CD4-positive, alpha-beta T cell treated with Interleukin-6 at 100 ng/mL for 8 hours (primary cell): ENCODE measurements around the gene HBQ1.
"Not testable (repeated sequence)": the region's sequence is repeated elsewhere in the genome, so short reads cannot be mapped to it uniquely, and the experiment has no call there.

Experiments
- DNase-seq: peaks from one replicate; pipeline ENCODE4 v3.0.0-alpha.2; 2020; ENCODE audit warnings: mixed read lengths, low spot score

Gene HBQ1

GRCh38 chr16:176006-176405 is 4.3 kb upstream of the HBQ1 start:
- not testable (repeated sequence) for DNase-seq

DNA sequence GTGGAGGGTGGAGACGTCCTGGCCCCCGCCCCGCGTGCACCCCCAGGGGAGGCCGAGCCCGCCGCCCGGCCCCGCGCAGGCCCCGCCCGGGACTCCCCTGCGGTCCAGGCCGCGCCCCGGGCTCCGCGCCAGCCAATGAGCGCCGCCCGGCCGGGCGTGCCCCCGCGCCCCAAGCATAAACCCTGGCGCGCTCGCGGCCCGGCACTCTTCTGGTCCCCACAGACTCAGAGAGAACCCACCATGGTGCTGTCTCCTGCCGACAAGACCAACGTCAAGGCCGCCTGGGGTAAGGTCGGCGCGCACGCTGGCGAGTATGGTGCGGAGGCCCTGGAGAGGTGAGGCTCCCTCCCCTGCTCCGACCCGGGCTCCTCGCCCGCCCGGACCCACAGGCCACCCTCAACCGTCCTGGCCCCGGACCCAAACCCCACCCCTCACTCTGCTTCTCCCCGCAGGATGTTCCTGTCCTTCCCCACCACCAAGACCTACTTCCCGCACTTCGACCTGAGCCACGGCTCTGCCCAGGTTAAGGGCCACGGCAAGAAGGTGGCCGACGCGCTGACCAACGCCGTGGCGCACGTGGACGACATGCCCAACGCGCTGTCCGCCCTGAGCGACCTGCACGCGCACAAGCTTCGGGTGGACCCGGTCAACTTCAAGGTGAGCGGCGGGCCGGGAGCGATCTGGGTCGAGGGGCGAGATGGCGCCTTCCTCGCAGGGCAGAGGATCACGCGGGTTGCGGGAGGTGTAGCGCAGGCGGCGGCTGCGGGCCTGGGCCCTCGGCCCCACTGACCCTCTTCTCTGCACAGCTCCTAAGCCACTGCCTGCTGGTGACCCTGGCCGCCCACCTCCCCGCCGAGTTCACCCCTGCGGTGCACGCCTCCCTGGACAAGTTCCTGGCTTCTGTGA is 3.5 kb upstream of the HBQ1 start, which contains the start of gene HBA1:
Gene HBA1 (plus strand): TSS at position 204 of the 906 bp plus-strand sequence. CDS start 37 bp downstream, at position 241.
- not testable (repeated sequence) for DNase-seq

DNA sequence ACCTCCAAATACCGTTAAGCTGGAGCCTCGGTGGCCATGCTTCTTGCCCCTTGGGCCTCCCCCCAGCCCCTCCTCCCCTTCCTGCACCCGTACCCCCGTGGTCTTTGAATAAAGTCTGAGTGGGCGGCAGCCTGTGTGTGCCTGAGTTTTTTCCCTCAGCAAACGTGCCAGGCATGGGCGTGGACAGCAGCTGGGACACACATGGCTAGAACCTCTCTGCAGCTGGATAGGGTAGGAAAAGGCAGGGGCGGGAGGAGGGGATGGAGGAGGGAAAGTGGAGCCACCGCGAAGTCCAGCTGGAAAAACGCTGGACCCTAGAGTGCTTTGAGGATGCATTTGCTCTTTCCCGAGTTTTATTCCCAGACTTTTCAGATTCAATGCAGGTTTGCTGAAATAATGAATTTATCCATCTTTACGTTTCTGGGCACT is 2.9 kb upstream of the HBQ1 start:
- DNase-seq, result no peak

GRCh38 chr16:177981-178667 is 2.1 kb upstream of the HBQ1 start:
- no peak for DNase-seq

- DNase-seq, result no peak
Measured at GRCh38 chr16:178668-179015, 1.6 kb upstream of the HBQ1 start.

DNA sequence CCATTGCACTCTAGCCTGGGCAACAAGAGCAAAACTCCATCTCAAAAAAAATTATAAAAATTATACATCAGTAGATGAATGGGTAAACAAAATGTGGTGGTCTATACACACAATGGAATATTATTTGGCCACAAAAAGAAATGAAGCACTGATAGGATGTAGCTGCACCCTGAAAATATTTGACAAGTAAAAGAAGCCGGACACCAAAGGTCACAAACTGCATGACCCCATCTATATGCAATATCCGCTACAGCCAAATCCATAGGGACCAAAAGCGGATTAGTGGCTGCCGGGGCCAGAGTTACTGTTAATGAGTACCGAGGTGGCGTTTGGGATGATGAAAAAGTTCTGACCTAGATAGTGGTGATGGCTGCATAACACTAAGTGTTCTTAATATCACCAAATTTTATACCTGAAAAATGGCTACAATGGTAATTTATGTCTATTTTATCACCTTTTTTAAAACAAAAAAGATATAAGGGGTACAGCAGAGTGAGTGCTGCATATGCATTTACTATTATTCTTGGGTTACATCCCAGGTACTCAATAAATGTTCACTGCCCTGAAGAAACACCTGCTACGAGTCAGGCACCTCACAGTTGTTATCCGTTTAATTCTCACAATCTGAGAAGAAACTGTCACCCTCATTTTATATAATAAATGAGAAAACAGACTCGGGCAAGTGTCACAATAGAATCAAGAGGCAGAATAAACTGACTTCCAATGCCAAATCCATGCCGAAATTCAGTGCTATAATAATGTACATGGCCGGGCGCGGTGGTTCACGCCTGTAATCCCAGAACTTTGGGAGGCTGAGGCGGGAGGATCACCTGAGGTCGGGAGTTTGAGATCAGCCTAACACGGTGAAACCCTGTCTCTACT is 807 bp upstream of the HBQ1 start:
- no peak for DNase-seq

DNA sequence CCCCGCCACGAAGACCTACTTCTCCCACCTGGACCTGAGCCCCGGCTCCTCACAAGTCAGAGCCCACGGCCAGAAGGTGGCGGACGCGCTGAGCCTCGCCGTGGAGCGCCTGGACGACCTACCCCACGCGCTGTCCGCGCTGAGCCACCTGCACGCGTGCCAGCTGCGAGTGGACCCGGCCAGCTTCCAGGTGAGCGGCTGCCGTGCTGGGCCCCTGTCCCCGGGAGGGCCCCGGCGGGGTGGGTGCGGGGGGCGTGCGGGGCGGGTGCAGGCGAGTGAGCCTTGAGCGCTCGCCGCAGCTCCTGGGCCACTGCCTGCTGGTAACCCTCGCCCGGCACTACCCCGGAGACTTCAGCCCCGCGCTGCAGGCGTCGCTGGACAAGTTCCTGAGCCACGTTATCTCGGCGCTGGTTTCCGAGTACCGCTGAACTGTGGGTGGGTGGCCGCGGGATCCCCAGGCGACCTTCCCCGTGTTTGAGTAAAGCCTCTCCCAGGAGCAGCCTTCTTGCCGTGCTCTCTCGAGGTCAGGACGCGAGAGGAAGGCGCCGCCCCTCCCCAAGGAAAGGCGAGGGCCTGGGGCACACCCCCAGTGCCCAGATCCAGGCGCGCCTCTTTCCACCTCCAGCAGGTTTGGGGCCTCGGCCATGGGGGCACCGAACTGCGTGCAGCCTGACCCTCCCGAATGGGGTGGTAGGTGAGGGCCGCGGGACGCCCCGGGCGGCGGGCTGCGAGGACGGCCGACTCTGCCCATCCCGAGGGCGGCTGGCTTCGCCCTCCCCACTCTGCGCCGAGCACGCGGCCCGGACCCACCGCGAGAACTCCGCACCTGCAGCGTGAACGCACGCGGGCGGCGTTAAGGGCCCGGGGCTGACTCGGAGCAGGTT is 664 bp downstream of the HBQ1 start:
- DNase-seq, result peak; percentile 78

- DNase-seq, result no peak
Measured at GRCh38 chr16:181565-182021, 1.3 kb downstream of the HBQ1 start.

DNA sequence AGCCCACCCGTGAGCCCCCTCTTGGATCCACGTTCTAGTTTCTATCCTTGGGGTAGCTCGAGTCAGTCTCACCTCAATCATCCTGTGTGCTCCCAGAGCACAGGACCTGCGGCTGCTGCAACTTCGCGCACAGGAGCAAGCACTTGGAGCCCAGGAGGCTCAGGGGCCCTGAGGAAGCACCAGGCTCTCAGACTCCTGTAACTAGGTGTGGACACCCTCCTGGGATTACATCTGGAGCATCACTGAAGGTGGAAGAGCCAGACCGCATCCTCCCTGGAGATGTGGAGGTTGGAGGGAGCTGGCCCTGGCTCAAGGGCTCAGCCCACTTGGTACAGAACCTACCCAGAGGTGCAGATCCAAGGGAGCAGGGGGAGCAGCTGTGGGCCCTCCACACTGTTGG is 2.7 kb downstream of the HBQ1 start:
- no peak for DNase-seq

- DNase-seq, result no peak
Measured at GRCh38 chr16:185213-185612, 5.0 kb downstream of the HBQ1 start.

- DNase-seq, result no peak
Measured at GRCh38 chr16:185691-186090, 5.4 kb downstream of the HBQ1 start.

GRCh38 chr16:187330-187729 is 7.1 kb downstream of the HBQ1 start:
- DNase-seq, result no peak

DNA sequence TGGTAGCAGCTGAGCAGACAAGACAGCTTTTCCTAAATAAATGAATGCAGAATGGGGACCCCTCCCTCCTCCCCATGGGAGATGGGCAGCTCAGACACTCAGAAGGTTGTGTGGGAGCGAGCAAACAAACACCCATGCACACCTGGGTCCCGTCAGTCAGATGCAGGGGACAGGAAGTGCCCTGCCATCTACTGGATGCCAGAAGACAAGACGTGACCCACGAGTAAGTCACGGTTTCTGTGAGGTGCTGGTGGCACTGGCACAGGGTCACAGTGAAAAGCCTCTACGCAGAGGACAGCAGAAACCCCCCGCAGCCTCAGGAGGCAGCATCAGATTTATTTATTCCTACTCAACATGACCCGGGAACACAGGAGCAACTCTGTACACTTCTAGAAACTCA is 8.4 kb downstream of the HBQ1 start:
- DNase-seq, result peak; percentile 24

DNA sequence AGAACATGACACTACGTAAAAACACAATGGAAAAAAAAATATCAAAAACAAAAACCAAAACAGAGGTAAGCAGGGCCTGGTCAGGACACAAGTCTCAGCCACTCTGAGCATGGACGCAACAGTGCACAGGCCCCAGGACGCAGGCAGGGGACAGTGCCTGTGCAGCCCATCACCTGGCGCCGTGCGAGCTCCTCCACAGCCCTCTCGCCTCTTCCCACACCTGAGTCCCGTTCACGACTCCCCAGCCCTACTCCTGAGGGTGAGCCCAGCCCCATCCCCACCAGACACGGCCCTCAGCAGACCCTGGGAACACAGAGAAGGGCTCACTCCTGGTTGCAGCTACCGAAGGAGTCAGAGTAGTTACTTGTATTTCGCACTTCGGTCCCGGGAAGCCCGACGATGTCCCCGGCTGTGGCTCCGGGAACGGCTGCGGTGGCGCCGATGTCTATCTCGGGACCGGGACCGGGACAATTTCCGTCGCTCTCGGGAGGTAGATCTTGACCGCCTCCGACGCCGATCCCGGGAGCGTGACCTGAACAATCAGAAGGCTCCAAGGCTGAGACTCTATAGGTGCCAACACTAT is 9.4 kb downstream of the HBQ1 start:
- no peak for DNase-seq

DNA sequence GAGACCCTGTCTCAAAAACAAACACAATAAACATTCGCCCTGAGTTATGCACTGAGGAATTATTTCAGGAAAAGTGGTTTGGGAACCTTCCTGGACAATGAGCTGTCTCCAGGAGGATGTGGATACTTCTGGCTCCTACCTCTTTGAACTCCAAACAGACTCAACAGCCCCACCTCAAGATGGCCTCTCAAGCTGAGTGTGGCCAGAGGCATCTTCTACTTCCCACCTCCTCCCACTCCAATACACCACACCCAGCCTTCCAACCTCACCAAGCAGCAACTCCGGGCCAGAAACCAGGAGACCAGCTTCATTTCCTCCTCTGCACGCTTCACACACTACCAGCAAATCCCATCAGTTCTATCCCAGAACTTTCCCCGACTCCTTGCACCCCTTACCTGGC is 11.6 kb downstream of the HBQ1 start:
- no peak for DNase-seq

DNA sequence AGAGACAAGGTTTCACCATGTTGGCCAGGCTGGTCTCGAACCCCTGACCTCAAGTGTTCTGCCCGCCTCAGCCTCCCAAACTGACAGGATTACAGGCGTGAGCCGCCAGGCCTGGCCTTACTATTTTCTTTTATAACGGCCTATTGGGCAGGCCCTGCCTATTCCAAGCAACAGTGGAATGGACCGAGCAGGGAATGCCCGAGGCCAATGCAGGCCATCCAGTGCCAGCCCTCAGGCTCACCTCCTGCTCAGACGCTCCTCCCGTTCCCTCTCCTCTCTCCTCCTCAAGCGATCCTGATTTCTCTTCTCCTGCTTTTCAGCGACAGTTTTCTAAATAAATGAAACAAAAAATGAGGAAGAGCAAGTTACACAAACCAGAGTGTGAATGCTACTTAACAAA is 12.4 kb downstream of the HBQ1 start:
- no peak for DNase-seq

DNA sequence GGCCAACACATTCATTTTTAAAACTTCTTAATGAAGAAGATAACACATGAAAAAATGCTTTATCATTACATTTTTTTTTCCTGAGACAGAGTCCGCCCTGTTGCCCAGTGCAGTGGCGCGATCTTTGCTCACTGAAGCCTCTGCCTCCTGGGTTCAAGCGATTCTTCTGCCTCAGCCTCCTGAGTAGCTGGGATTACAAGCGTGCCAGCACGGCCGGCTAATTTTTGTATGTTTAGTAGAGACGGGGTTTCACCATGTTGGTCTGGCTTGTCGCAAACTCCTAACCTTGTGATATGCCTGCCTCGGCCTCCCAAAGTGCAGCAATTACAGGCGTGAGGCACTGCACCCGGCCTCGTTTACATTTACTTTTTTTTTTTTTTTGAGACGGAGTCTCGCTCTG is 13.2 kb downstream of the HBQ1 start:
- DNase-seq, result no peak

DNA sequence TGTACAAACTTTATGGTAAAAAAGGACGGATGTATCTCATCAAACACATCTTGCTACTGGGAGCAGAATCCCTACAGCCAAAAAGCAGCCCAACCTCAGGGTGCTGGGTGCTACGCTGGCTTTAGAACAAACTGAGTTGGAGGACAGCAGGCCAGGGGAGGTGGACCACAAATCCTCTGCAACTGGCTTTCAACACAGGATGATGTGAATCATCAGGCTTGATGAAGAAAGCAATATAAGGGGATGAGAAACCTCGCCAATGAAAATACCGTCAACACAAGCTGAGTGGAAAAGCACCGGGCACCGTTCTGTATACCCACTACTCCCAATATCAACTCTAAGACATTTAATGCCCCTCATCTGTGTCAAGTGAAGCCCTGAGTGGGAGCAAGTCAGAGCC is 14.3 kb downstream of the HBQ1 start:
- no peak for DNase-seq

GRCh38 chr16:200388-200787 is 20.1 kb downstream of the HBQ1 start:
- no peak for DNase-seq

DNA sequence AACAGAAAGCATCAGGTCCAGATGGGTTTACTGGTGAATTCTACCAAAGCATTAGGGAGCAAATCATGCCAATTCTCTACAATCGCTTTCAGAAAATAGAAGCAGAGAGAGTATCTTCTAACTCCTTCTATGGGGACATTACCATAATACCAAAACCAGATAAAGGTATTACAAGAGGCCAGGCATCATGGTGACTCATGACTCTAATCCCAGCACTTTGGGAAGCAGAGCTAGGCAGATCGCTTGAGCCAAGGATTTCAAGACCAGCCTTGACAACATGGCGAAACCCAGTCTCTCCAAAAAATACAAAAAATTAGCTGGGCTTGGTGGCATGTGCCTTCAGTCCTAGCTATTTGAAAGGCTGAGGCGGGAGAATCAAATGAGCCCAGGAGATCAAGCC is 23.0 kb downstream of the HBQ1 start:
- DNase-seq, result no peak

DNA sequence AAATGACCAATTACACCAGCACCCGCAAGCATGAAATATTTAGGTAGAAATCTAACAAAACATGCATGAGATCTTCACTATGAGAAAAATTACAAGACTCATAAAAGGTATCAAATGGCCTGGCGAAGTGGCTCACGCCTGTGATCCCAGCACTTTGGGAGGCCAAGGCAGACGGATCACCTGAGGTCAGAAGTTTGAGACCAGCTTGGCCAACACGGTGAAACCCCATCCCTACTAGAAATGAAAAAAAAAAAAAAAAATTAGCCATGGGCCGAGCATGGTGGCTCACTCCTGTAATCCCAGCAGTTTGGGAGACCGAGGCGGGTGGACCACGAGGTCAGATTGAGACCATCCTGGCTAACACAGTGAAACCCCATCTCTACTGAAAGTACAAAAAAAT is 23.8 kb downstream of the HBQ1 start:
- DNase-seq, result not testable (repeated sequence)
